Fibroblast of pulmonary artery (primary cell): ENCODE results near the gene NDUFC1.

Source experiments
- DNase-seq: peaks from one replicate; pipeline ENCODE4 v3.0.0-alpha.2; 2010; ENCODE audit warnings: low read depth
- H3K4me3 ChIP-seq: replicated peaks from 2 replicates; pipeline ENCODE4 v1.5.1; 2011; ENCODE audit warnings: low read depth, mild to moderate bottlenecking, control low read depth, low read length, moderate library complexity
- CTCF ChIP-seq: IDR thresholded peaks from 2 replicates; pipeline ENCODE4 v1.5.1; 2011; ENCODE audit warnings: mild to moderate bottlenecking, control low read depth, low read length, inconsistent platforms; ENCODE audit errors: missing control alignments

The NDUFC1 gene

GRCh38 chr4:139241784-139242151 is 60.5 kb downstream of the NDUFC1 start:
- no peak for DNase-seq
- no peak overlapping the region for H3K4me3 ChIP-seq
- no peak for TF ChIP-seq CTCF

- DNase-seq: no peak
- no peak for TF ChIP-seq CTCF
- H3K4me3 ChIP-seq: no peak overlapping the region
Measured at GRCh38 chr4:139241086-139241783, 61.0 kb downstream of the NDUFC1 start.
